SK-N-SH treated with all-trans-retinoic acid at 6 μM for 48 hours (cell line): ENCODE results near the gene SMARCD3.
A peak's percentile ranks its signal among the peaks of the same experiment; 100 is the strongest.

ENCODE experiments used
- ATAC-seq: fragments of 200-7000 bp; cut with Tn5 transposase; 3 replicates; pipeline ENCODE4 v1.9.1; 2020; ENCODE audit warnings: mild to moderate bottlenecking, moderate library complexity
- BACH2 ChIP-seq: fragments of 250-450 bp; sonication (Bioruptor Pico); IDR thresholded peaks from 2 replicates; pipeline ENCODE4 v1.9.0; 2021; ENCODE audit warnings: mild to moderate bottlenecking, borderline replicate concordance
- ESRRG ChIP-seq: fragments of 250-450 bp; sonication (Bioruptor Pico); IDR thresholded peaks from 2 replicates; pipeline ENCODE4 v1.6.1; 2021; ENCODE audit warnings: mild to moderate bottlenecking
- GLIS3 ChIP-seq: fragments of 250-450 bp; sonication (Bioruptor Pico); IDR thresholded peaks from 2 replicates; pipeline ENCODE4 v1.5.0; 2020; ENCODE audit warnings: mild to moderate bottlenecking, moderate library complexity
- ISL1 ChIP-seq: fragments of 250-450 bp; sonication (Bioruptor Pico); IDR thresholded peaks from 2 replicates; pipeline ENCODE4 v2.1.2; 2022; ENCODE audit warnings: mild to moderate bottlenecking, moderate library complexity
- OSR1 ChIP-seq: fragments of 250-450 bp; sonication (Bioruptor Pico); IDR thresholded peaks from 2 replicates; pipeline ENCODE4 v1.8.0; 2022; ENCODE audit warnings: moderate library complexity, mild to moderate bottlenecking, inconsistent platforms
- PPARA ChIP-seq: fragments of 250-450 bp; sonication (Bioruptor Pico); IDR thresholded peaks from 2 replicates; pipeline ENCODE4 v1.5.0; 2020; ENCODE audit warnings: mild to moderate bottlenecking, borderline replicate concordance
- RARB ChIP-seq: fragments of 250-450 bp; sonication (Bioruptor Pico); IDR thresholded peaks from 2 replicates; pipeline ENCODE4 v1.8.0; 2021; ENCODE audit warnings: mild to moderate bottlenecking, moderate library complexity
- SNAI2 ChIP-seq: fragments of 250-450 bp; sonication (Bioruptor Pico); IDR thresholded peaks from 2 replicates; pipeline ENCODE4 v1.5.0; 2020; ENCODE audit warnings: mild to moderate bottlenecking, moderate library complexity
- TOX ChIP-seq: fragments of 250-450 bp; sonication (Bioruptor Pico); IDR thresholded peaks from 2 replicates; pipeline ENCODE4 v1.8.0; 2021; ENCODE audit warnings: mild to moderate bottlenecking, moderate library complexity, borderline replicate concordance
- ZC3H10 ChIP-seq: fragments of 250-450 bp; sonication (Bioruptor Pico); IDR thresholded peaks from 2 replicates; pipeline ENCODE4 v1.5.1; 2021; ENCODE audit warnings: mild to moderate bottlenecking, moderate library complexity
- ZFP3 ChIP-seq: fragments of 250-450 bp; sonication (Bioruptor Pico); IDR thresholded peaks from 2 replicates; pipeline ENCODE4 v1.5.0; 2020; ENCODE audit warnings: mild to moderate bottlenecking, moderate library complexity
- ZFP30 ChIP-seq: fragments of 450-650 bp; formaldehyde crosslinking; IDR thresholded peaks from 2 replicates; pipeline ENCODE4 v1.5.0; 2022; ENCODE audit warnings: mild to moderate bottlenecking, moderate library complexity
- ZNF565 ChIP-seq: fragments of 450-650 bp; formaldehyde crosslinking; conservative IDR thresholded peaks from 2 replicates; pipeline ENCODE4 v1.5.0; 2020; ENCODE audit warnings: low read depth, mild to moderate bottlenecking, moderate library complexity
- ZNF70 ChIP-seq: fragments of 450-650 bp; formaldehyde crosslinking; IDR thresholded peaks from 2 replicates; pipeline ENCODE4 v1.5.0; 2020; ENCODE audit warnings: mild to moderate bottlenecking, moderate library complexity
- ZNF8 ChIP-seq: fragments of 450-650 bp; formaldehyde crosslinking; IDR thresholded peaks from 2 replicates; pipeline ENCODE4 v1.5.0; 2020; ENCODE audit warnings: mild to moderate bottlenecking, moderate library complexity
- TF ChIP-seq, protein P1 (sequence below): fragments of 250-450 bp; sonication (Bioruptor Pico); IDR thresholded peaks from 2 replicates; pipeline ENCODE4 v1.5.0; 2020; ENCODE audit warnings: mild to moderate bottlenecking, moderate library complexity
- TF ChIP-seq, protein P2 (sequence below): fragments of 250-450 bp; sonication (Bioruptor Pico); IDR thresholded peaks from 2 replicates; pipeline ENCODE4 v1.8.0; 2020; ENCODE audit warnings: mild to moderate bottlenecking, moderate library complexity, borderline replicate concordance
- TF ChIP-seq, protein P3 (sequence below): fragments of 250-450 bp; sonication (Bioruptor Pico); IDR thresholded peaks from 2 replicates; pipeline ENCODE4 v1.5.1; 2020; ENCODE audit warnings: low read depth, mild to moderate bottlenecking, moderate library complexity
- TF ChIP-seq, protein P4 (sequence below): fragments of 250-450 bp; sonication (Bioruptor Pico); IDR thresholded peaks from 2 replicates; pipeline ENCODE4 v1.5.1; 2021; ENCODE audit warnings: mild to moderate bottlenecking, moderate library complexity
- TF ChIP-seq, protein P5 (sequence below): fragments of 250-450 bp; sonication (Bioruptor Pico); IDR thresholded peaks from 2 replicates; pipeline ENCODE4 v1.8.0; 2021; ENCODE audit warnings: low read depth, mild to moderate bottlenecking, moderate library complexity, borderline replicate concordance

SMARCD3 gene

DNA sequence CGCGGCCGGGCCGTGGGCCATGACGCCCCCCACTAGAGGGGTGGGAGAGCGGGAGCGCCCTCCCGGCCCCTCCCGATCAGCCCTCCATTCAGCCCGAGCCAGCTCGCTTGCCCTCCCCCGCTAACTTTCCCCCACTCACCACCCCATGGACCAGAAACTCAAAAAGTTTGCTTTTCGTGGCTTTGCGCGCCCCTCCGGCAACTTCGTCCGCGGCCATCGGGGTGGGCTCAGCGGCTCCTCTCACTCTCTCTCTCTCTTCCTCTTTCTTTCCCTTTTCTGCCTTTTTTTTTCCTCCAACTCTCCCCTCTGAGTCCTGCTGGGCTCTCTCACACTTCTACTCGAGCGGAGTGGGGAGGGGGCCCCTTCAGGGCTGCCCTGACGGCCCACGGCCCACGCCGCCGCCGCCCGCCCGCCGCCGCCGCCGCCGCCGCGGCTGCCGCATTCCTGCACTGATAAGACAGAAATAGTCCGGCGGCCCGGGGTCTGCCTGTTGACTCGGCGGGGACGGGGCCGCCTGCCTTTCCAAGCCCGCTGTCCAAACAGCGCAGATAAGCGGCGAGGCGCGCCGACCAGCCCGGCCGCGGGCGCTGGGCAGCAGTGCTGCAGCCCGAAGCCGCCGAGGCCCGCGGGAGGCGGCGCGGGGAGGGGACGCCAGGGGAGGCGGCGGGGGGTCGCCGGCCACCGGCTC, at the start of gene SMARCD3:
TSS of gene SMARCD3 (minus strand) at position 349 of the 688 bp plus-strand sequence. CDS start at position 217, 132 bp downstream.
- no peak for TF ChIP-seq ZC3H10 (CRISPR knock-in tag)
- TF ChIP-seq, protein P1, sequence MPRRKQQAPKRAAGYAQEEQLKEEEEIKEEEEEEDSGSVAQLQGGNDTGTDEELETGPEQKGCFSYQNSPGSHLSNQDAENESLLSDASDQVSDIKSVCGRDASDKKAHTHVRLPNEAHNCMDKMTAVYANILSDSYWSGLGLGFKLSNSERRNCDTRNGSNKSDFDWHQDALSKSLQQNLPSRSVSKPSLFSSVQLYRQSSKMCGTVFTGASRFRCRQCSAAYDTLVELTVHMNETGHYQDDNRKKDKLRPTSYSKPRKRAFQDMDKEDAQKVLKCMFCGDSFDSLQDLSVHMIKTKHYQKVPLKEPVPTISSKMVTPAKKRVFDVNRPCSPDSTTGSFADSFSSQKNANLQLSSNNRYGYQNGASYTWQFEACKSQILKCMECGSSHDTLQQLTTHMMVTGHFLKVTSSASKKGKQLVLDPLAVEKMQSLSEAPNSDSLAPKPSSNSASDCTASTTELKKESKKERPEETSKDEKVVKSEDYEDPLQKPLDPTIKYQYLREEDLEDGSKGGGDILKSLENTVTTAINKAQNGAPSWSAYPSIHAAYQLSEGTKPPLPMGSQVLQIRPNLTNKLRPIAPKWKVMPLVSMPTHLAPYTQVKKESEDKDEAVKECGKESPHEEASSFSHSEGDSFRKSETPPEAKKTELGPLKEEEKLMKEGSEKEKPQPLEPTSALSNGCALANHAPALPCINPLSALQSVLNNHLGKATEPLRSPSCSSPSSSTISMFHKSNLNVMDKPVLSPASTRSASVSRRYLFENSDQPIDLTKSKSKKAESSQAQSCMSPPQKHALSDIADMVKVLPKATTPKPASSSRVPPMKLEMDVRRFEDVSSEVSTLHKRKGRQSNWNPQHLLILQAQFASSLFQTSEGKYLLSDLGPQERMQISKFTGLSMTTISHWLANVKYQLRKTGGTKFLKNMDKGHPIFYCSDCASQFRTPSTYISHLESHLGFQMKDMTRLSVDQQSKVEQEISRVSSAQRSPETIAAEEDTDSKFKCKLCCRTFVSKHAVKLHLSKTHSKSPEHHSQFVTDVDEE = peak; percentile 22; the same call in 1 of the 2 replicates
- TF ChIP-seq, all 23 proteins: peak for 1
- ATAC-seq = peak; percentile 24

DNA sequence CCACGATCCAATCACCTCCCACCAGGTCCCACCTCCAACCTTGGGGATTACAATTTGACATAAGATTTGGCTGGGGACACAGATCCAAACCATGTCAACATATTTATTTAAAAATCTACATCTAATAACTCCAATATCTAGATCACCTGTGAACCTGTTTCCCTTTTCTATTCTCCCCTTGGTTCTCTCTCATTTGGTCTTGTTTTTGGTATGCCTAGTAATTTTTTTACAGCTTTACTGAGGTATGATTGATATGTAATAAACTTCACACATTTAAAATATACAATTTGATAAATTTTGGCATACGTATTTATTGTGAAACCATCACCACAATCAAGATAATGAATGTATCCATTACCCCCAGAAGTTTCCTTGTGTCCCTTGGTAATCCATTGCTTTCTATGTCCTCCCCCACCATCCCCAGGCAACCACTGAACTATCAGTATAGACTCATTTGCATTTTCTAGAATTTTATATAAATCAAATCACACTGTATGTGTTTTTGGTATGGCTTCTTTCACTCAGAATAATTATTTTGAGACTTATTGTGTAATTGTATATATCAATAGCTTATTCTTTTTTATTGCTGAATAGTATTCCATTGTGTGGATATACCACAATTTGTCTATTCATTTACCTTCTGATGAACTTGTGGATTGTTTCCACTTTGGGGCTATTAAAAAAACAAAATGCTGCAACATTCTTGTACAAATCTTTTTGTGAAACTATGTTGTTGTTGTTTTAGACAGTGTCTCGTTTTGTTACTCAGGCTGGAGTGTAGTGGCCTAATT, 47.9 kb upstream of the SMARCD3 start:
- TF ChIP-seq, protein P2, sequence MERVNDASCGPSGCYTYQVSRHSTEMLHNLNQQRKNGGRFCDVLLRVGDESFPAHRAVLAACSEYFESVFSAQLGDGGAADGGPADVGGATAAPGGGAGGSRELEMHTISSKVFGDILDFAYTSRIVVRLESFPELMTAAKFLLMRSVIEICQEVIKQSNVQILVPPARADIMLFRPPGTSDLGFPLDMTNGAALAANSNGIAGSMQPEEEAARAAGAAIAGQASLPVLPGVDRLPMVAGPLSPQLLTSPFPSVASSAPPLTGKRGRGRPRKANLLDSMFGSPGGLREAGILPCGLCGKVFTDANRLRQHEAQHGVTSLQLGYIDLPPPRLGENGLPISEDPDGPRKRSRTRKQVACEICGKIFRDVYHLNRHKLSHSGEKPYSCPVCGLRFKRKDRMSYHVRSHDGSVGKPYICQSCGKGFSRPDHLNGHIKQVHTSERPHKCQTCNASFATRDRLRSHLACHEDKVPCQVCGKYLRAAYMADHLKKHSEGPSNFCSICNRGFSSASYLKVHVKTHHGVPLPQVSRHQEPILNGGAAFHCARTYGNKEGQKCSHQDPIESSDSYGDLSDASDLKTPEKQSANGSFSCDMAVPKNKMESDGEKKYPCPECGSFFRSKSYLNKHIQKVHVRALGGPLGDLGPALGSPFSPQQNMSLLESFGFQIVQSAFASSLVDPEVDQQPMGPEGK (CRISPR knock-in tag) = no peak
- TF ChIP-seq ZNF8 (CRISPR knock-in tag) = peak; percentile 91
- TF ChIP-seq, all 23 proteins: peak for 1
- no peak for ATAC-seq

DNA sequence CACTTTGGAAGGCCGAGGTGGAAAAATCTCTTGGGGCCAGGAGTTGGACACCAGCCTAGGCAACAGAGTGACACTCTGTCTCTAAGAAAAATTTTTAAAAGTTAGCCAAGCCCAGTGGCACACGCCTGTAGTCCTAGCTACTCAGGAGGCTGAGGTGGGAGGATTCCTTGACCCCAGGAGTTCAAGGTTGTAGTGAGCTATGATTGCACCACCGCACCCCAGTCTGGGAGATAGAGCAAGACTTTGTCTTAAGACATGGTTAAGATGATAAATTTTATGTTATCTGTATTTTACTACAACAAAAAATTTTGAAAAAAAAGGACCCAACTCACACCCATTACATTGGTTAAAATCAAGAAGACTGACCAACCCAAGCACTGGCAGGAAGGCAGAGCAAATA, 44.4 kb upstream of the SMARCD3 start:
- TF ChIP-seq BACH2 (no peak), ZC3H10 (CRISPR knock-in tag) (no peak), RARB (CRISPR knock-in tag) (no peak), ZNF565 (CRISPR knock-in tag) (no peak), ZFP3 (CRISPR knock-in tag) (no peak), SNAI2 (CRISPR knock-in tag) (no peak), ZFP30 (CRISPR knock-in tag) (no peak), PPARA (CRISPR knock-in tag) (no peak), ZNF70 (CRISPR knock-in tag) (no peak), TOX (CRISPR knock-in tag) (no peak), ESRRG (CRISPR knock-in tag) (no peak), GLIS3 (CRISPR knock-in tag) (no peak), ZNF8 (CRISPR knock-in tag) (no peak), OSR1 (no peak), ISL1 (CRISPR knock-in tag) (no peak)
- TF ChIP-seq, protein P3, sequence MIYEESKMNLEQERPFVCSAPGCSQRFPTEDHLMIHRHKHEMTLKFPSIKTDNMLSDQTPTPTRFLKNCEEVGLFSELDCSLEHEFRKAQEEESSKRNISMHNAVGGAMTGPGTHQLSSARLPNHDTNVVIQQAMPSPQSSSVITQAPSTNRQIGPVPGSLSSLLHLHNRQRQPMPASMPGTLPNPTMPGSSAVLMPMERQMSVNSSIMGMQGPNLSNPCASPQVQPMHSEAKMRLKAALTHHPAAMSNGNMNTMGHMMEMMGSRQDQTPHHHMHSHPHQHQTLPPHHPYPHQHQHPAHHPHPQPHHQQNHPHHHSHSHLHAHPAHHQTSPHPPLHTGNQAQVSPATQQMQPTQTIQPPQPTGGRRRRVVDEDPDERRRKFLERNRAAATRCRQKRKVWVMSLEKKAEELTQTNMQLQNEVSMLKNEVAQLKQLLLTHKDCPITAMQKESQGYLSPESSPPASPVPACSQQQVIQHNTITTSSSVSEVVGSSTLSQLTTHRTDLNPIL (CRISPR knock-in tag) = no peak
- TF ChIP-seq, protein P4, sequence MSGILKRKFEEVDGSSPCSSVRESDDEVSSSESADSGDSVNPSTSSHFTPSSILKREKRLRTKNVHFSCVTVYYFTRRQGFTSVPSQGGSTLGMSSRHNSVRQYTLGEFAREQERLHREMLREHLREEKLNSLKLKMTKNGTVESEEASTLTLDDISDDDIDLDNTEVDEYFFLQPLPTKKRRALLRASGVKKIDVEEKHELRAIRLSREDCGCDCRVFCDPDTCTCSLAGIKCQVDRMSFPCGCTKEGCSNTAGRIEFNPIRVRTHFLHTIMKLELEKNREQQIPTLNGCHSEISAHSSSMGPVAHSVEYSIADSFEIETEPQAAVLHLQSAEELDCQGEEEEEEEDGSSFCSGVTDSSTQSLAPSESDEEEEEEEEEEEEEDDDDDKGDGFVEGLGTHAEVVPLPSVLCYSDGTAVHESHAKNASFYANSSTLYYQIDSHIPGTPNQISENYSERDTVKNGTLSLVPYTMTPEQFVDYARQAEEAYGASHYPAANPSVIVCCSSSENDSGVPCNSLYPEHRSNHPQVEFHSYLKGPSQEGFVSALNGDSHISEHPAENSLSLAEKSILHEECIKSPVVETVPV = no peak
- TF ChIP-seq, protein P5, sequence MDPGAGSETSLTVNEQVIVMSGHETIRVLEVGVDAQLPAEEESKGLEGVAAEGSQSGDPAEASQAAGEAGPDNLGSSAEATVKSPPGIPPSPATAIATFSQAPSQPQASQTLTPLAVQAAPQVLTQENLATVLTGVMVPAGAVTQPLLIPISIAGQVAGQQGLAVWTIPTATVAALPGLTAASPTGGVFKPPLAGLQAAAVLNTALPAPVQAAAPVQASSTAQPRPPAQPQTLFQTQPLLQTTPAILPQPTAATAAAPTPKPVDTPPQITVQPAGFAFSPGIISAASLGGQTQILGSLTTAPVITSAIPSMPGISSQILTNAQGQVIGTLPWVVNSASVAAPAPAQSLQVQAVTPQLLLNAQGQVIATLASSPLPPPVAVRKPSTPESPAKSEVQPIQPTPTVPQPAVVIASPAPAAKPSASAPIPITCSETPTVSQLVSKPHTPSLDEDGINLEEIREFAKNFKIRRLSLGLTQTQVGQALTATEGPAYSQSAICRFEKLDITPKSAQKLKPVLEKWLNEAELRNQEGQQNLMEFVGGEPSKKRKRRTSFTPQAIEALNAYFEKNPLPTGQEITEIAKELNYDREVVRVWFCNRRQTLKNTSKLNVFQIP = no peak
- TF ChIP-seq, protein P1 = no peak
- ATAC-seq = no peak
